Testis (tissue), 3 donors: ENCODE results near the gene CHMP5. TPM values are rescaled to one million over a fixed set of nuclear protein-coding genes. Genes with fewer than 3 reads are reported as not detected.

Experiments used
- DNase-seq: peaks from one replicate; pipeline ENCODE4 v3.0.0-alpha.2; 2019
- H3K27ac ChIP-seq, 2 donors: fragments of 200-600 bp; sonication (generic); one replicate each; pipeline ENCODE4 v1.5.1; 2019
- H3K27me3 ChIP-seq: fragments of 200-600 bp; sonication (generic); one replicate; pipeline ENCODE4 v1.5.1; 2019
- H3K36me3 ChIP-seq: fragments of 200-600 bp; sonication (generic); one replicate; pipeline ENCODE4 v1.5.1; 2017; ENCODE audit warnings: low read depth; ENCODE audit errors: missing control alignments
- H3K4me1 ChIP-seq: fragments of 200-600 bp; sonication (generic); one replicate; pipeline ENCODE4 v1.5.1; 2019
- H3K4me3 ChIP-seq, 2 donors: fragments of 200-600 bp; sonication (generic); one replicate each; pipeline ENCODE4 v1.5.1; 2017 to 2019
- H3K9me3 ChIP-seq: fragments of 200-600 bp; sonication (generic); one replicate; pipeline ENCODE4 v1.5.1; 2017
- POLR2A ChIP-seq: fragments of 450-650 bp; IDR thresholded peaks from one replicate; pipeline ENCODE4 v1.6.1; 2017; ENCODE audit warnings: antibody characterized with exemption, mild to moderate bottlenecking, moderate library complexity
- WGBS, 2 donors: methylation state at CpG; one replicate each; pipeline ENCODE4 v1.1.5; 2018; 5-methylcytosine and 5-hydroxymethylcytosine counted together
- intact Hi-C: fragments of 100-400 bp; cut with DNase I; formaldehyde crosslinking; loops from one replicate; pipeline ENCODE4 v1.15.1; 2023; ENCODE audit warnings: low total_unique reads
- polyA plus RNA-seq: library from polyadenylated mRNA; stranded (reverse); fragments of 350-450 nt; fragmentation: Illumina TruSeq; extraction: RNeasy Lipid Tissue Mini Kit (QIAGEN cat#74804); gene quantifications from one replicate; pipeline ENCODE4 v1.2.3, GENCODE V29; 2014; ENCODE audit warnings: low read depth, low replicate concordance; ENCODE audit not compliant: insufficient read depth
- total RNA-seq, 2 donors: library from RNA; depleted of rRNA; stranded (reverse); fragments of >200 nt; gene quantifications; one replicate each; pipeline ENCODE4 v1.2.3, GENCODE V29; 2016
- TF ChIP-seq, protein P1 (sequence below), 3 experiments: fragments of 450-650 bp in 2 of 3; fragments of 200-600 bp in 1 of 3; sonication (generic) in 1 of 3; IDR thresholded peaks; one replicate each; pipeline ENCODE4 v1.5.1; 2016 to 2019; ENCODE audit warnings: antibody characterized with exemption in 3 of 3, mild to moderate bottlenecking in 2 of 3, moderate library complexity in 1 of 3

The CHMP5 gene
- total and polyA plus RNA-seq, 3 donors from 2014 or later: 53.2 to 84.1 (median 57.0) TPM

DNA sequence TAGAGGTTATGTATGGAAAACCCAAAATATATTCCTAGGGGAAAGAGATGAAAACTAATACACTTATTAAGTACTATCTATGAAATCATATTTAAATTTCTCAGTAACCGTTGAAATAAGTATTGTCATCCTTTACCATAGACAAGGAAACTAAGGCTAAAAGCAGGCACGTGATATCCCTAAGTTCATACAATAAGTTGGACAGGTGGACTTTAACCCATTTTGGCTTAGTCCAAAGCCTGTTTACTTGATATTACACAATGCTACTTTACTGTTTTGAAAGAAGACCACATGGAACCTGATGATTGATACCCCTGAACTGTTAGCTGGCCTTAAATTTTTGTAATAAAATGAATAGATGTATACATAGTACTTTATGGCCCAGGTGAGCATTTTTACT is 28.9 kb downstream of the CHMP5 start:
- peaks cover 30% of the 10 kb centered on the region for H3K4me1 ChIP-seq
- H3K4me3 ChIP-seq: no peak overlapping the region
- intact Hi-C loops: no loop called here
- no peaks in the 10 kb centered on the region for H3K27me3 ChIP-seq
- WGBS, 2 donors: 93 to 95% methylated on average over 2 of the region's 2 CpGs
- TF ChIP-seq, protein P1, sequence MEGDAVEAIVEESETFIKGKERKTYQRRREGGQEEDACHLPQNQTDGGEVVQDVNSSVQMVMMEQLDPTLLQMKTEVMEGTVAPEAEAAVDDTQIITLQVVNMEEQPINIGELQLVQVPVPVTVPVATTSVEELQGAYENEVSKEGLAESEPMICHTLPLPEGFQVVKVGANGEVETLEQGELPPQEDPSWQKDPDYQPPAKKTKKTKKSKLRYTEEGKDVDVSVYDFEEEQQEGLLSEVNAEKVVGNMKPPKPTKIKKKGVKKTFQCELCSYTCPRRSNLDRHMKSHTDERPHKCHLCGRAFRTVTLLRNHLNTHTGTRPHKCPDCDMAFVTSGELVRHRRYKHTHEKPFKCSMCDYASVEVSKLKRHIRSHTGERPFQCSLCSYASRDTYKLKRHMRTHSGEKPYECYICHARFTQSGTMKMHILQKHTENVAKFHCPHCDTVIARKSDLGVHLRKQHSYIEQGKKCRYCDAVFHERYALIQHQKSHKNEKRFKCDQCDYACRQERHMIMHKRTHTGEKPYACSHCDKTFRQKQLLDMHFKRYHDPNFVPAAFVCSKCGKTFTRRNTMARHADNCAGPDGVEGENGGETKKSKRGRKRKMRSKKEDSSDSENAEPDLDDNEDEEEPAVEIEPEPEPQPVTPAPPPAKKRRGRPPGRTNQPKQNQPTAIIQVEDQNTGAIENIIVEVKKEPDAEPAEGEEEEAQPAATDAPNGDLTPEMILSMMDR (IDR thresholded peaks at IDR 0.05): no peak
- TF ChIP-seq POLR2A: no peak
- H3K36me3 ChIP-seq: no peaks in the 10 kb centered on the region
- no peak overlapping the region for H3K27ac ChIP-seq
- H3K9me3 ChIP-seq: no peaks in the 10 kb centered on the region
- DNase-seq: no peak

DNA sequence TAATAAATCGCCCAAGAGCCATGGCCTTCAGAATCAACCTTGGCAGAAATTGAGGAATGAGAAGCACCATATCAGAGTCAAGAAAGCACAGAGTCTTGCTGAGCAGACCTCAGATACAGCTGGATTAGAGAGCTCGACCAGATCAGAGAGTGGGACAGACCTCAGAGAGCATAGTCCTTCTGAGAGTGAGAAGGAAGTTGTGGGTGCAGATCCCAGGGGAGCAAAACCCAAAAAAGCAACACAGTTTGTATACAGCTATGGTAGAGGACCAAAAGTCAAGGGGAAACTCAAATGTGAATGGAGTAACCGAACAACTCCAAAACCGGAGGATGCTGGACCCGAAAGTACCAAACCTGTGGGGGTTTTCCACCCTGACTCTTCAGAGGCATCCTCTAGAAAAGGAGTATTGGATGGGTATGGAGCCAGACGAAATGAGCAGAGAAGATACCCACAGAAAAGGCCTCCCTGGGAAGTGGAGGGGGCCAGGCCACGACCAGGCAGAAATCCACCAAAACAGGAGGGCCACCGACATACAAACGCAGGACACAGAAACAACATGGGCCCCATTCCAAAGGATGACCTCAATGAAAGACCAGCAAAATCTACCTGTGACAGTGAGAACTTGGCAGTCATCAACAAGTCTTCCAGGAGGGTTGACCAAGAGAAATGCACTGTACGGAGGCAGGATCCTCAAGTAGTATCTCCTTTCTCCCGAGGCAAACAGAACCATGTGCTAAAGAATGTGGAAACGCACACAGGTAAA is 30.0 kb downstream of the CHMP5 start:
- intact Hi-C loops: no loop called here
- no peaks in the 10 kb centered on the region for H3K36me3 ChIP-seq
- DNase-seq: no peak

DNA sequence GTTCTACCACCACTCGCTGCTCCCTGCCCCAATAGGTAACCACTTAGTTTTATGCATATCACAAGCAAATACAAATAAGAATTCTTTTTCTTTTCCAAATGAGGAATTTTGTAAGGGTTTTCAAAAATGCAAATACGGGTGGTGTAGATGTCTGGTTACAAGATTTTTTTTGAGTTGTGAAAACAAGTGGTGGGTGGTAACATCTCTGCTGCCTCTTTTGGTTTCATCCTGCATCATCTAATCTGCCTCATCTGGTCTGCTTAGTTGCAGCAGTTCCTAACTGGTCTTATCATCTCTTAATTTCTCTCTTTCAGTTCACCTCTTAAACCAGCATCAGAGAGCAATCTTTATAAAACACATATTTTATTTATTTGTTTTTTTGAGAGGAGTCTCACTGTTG is 30.7 kb downstream of the CHMP5 start:
- DNase-seq: no peak
- Histone ChIP-seq H3K27me3 (no peaks in the 10 kb centered on the region), H3K4me3 (no peak overlapping the region), H3K27ac (no peak overlapping the region), H3K4me1 (peaks cover 27% of the 10 kb centered on the region), H3K36me3 (no peaks in the 10 kb centered on the region), H3K9me3 (no peaks in the 10 kb centered on the region)
- 90 to 92% methylated on average over 2 of the region's 2 CpGs for WGBS, 2 donors
- intact Hi-C loops: no loop called here
- TF ChIP-seq, protein P1 (IDR thresholded peaks at IDR 0.05): no peak
- no peak for TF ChIP-seq POLR2A

More for the DNA sequence above, 30.0 kb downstream of the CHMP5 start:
- TF ChIP-seq, protein P1 (IDR thresholded peaks at IDR 0.05): no peak
- no peak for TF ChIP-seq POLR2A
- Histone ChIP-seq H3K9me3 (no peaks in the 10 kb centered on the region), H3K27ac (no peak overlapping the region), H3K27me3 (no peaks in the 10 kb centered on the region), H3K4me1 (peaks cover 27% of the 10 kb centered on the region), H3K4me3 (no peak overlapping the region)
- 85 to 87% methylated on average over 12 of the region's 12 CpGs for WGBS, 2 donors

DNA sequence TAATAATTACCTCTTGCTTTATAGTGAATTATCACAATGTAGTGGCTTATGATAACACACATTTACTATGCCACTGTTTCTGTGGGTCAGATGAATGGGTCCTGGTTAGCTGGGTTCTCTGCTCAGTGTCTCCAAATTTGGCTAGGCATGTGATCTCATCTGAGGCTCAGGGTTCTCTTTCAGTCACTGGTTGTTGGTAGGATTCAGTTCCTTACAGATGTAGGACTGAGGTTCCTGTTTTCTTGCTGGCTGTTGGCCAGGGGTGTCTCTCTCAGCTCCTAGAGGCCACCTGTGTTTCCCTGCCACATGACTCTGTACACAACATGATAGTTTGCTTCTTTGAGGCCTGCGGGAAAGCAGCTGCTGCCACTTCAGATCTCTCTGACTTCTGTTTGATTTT is 32.6 kb downstream of the CHMP5 start:
- H3K27ac ChIP-seq: no peak overlapping the region
- peaks cover 16% of the 10 kb centered on the region for H3K4me1 ChIP-seq
- TF ChIP-seq POLR2A: no peak
- TF ChIP-seq, protein P1 (IDR thresholded peaks at IDR 0.05): no peak
- no peaks in the 10 kb centered on the region for H3K36me3 ChIP-seq
- H3K9me3 ChIP-seq: no peaks in the 10 kb centered on the region
- 62 to 73% methylated on average over 1 of the region's 1 CpG for WGBS, 2 donors
- DNase-seq: no peak
- intact Hi-C loops: no loop called here
- no peaks in the 10 kb centered on the region for H3K27me3 ChIP-seq
- no peak overlapping the region for H3K4me3 ChIP-seq

DNA sequence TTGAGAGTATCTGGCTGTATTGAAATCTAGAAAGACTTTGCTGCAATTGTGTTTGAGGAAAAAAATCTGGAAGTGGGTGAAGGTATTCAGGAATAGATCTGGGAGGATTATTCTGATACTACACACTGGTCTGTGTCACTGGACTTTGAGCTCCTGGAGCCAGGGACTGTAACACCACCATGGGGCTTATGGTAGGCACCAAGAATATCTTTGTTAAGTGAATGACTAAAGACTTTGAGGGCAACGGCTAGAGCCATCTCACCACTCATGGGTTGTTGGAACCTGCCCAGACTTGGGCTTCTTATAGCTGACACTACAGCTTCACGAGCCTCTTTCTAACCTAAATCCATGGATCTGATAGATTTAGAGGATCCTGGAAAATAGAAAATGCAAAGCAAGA is 35.7 kb downstream of the CHMP5 start:
- Histone ChIP-seq H3K36me3 (no peaks in the 10 kb centered on the region), H3K27me3 (no peaks in the 10 kb centered on the region), H3K27ac (no peak overlapping the region), H3K4me3 (no peak overlapping the region), H3K4me1 (peaks cover 9% of the 10 kb centered on the region), H3K9me3 (no peaks in the 10 kb centered on the region)
- WGBS, 2 donors: 79 to 82% methylated on average over 2 of the region's 2 CpGs
- no peak for DNase-seq
- TF ChIP-seq POLR2A: no peak
- TF ChIP-seq, protein P1 (IDR thresholded peaks at IDR 0.05): no peak
- intact Hi-C loops: no loop called here
